Measurements from ENCODE around the gene RYR3.

DNA sequence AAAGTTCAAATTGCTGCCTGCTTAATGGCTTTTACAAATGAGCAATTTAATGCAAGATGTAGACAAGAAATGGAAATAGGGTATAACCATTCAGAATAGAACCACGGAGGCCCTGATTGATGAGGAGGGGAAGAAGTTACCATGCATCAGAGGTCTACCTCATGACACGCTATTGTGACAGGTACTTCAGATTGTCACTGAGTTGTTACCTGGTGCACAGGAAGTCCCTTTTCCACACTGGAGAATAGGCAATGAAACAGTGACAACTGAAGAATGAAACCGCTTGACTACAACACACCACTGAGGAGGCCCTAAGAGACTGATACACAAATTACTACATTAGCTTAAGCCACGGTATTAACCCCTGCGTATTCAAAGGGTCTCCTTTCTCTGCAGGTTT lies 251.2 kb downstream of the RYR3 start:
- TF ChIP-seq, protein P1, sequence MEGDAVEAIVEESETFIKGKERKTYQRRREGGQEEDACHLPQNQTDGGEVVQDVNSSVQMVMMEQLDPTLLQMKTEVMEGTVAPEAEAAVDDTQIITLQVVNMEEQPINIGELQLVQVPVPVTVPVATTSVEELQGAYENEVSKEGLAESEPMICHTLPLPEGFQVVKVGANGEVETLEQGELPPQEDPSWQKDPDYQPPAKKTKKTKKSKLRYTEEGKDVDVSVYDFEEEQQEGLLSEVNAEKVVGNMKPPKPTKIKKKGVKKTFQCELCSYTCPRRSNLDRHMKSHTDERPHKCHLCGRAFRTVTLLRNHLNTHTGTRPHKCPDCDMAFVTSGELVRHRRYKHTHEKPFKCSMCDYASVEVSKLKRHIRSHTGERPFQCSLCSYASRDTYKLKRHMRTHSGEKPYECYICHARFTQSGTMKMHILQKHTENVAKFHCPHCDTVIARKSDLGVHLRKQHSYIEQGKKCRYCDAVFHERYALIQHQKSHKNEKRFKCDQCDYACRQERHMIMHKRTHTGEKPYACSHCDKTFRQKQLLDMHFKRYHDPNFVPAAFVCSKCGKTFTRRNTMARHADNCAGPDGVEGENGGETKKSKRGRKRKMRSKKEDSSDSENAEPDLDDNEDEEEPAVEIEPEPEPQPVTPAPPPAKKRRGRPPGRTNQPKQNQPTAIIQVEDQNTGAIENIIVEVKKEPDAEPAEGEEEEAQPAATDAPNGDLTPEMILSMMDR (IDR thresholded peaks at IDR 0.05; ENCODE audit: insufficient read depth, low read depth, low read length), result no peak
- no peak for TF ChIP-seq EZH2 (IDR thresholded peaks at IDR 0.05; ENCODE audit: insufficient read depth, low read length)

Data from astrocyte (in vitro differentiated cells and primary cell).